Measurements from ENCODE around the gene NTM.

Gene NTM

GRCh38 chr11:132111838-132112237 lies 741.4 kb downstream of the NTM start:
- peak; percentile 94 for DNase-seq (ENCODE audit: low read depth, low spot score)
- no peak overlapping the region for H3K4me3 ChIP-seq (ENCODE audit: low read depth, low read length)
- in situ Hi-C loops (cut with HindIII; ENCODE audit: low sequenced_read_pairs): no loop called here
- TF ChIP-seq, protein P1, sequence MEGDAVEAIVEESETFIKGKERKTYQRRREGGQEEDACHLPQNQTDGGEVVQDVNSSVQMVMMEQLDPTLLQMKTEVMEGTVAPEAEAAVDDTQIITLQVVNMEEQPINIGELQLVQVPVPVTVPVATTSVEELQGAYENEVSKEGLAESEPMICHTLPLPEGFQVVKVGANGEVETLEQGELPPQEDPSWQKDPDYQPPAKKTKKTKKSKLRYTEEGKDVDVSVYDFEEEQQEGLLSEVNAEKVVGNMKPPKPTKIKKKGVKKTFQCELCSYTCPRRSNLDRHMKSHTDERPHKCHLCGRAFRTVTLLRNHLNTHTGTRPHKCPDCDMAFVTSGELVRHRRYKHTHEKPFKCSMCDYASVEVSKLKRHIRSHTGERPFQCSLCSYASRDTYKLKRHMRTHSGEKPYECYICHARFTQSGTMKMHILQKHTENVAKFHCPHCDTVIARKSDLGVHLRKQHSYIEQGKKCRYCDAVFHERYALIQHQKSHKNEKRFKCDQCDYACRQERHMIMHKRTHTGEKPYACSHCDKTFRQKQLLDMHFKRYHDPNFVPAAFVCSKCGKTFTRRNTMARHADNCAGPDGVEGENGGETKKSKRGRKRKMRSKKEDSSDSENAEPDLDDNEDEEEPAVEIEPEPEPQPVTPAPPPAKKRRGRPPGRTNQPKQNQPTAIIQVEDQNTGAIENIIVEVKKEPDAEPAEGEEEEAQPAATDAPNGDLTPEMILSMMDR (IDR thresholded peaks at IDR 0.05; ENCODE audit: low read depth, low read length): no peak

DNA sequence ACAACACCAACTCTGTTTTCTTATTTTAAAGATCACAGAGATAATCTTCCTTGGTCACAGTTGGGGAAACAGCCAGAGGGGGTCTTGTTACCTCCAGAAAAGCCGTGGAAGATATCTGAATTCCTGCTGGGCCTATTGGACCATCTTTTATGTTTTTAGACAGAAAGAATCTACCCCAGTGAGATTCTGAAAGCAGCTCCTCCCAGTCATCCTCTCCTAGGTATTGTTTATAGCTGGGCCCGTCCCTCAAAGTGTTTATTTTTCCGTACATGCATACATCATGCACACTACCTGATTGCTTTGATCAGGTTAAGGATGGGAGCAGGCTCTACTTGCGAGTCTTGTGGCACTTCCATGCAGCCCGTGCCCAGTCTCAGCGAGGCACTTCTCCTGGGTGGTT lies 742.4 kb downstream of the NTM start:
- TF ChIP-seq, protein P1 (IDR thresholded peaks at IDR 0.05; ENCODE audit: low read depth, low read length): no peak
- in situ Hi-C loops (cut with HindIII; ENCODE audit: low sequenced_read_pairs): no loop called here
- no peak for DNase-seq (ENCODE audit: low read depth, low spot score)
- no peak overlapping the region for H3K4me3 ChIP-seq (ENCODE audit: low read depth, low read length)

- TF ChIP-seq, protein P1 (IDR thresholded peaks at IDR 0.05; ENCODE audit: low read depth, low read length): peak; percentile 41
- H3K4me3 ChIP-seq (ENCODE audit: low read depth, low read length): no peak overlapping the region
- DNase-seq (ENCODE audit: low read depth, low spot score): no peak
- in situ Hi-C loops (cut with HindIII; ENCODE audit: low sequenced_read_pairs): no loop called here
Measured at GRCh38 chr11:132114185-132114584, 743.8 kb downstream of the NTM start.

- DNase-seq (ENCODE audit: low read depth, low spot score): no peak
- in situ Hi-C loops (cut with HindIII; ENCODE audit: low sequenced_read_pairs): no loop called here
- TF ChIP-seq, protein P1 (IDR thresholded peaks at IDR 0.05; ENCODE audit: low read depth, low read length): no peak
- no peak overlapping the region for H3K4me3 ChIP-seq (ENCODE audit: low read depth, low read length)
Measured at GRCh38 chr11:132114743-132115142, 744.3 kb downstream of the NTM start.

GRCh38 chr11:132115454-132115853 lies 745.0 kb downstream of the NTM start:
- in situ Hi-C loops (cut with HindIII; ENCODE audit: low sequenced_read_pairs): no loop called here
- DNase-seq (ENCODE audit: low read depth, low spot score): peak; percentile 77
- H3K4me3 ChIP-seq (ENCODE audit: low read depth, low read length): no peak overlapping the region
- TF ChIP-seq, protein P1 (IDR thresholded peaks at IDR 0.05; ENCODE audit: low read depth, low read length): no peak

DNA sequence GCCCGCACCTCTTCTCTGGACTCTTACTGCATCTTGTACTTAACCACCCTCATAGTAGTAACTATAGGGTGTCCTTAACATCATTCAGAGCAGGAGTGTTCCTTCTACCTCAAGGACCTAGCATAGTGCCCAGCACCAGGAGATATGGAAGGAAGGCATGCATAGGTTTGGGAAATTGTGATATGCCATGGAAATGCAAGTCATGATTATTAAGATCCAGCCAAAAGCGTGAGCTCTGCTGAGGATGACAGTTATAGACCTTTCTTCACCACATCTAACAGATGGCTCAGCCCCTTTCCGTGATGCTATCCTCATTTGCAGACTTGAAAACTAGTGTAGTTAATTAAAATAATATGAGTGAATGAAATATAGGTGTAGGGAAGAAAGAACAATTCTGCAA lies 746.1 kb downstream of the NTM start:
- DNase-seq (ENCODE audit: low read depth, low spot score): no peak
- TF ChIP-seq, protein P1 (IDR thresholded peaks at IDR 0.05; ENCODE audit: low read depth, low read length): no peak
- no peak overlapping the region for H3K4me3 ChIP-seq (ENCODE audit: low read depth, low read length)
- in situ Hi-C loops (cut with HindIII; ENCODE audit: low sequenced_read_pairs): no loop called here

- no peak for DNase-seq (ENCODE audit: low read depth, low spot score)
- no peak overlapping the region for H3K4me3 ChIP-seq (ENCODE audit: low read depth, low read length)
- in situ Hi-C loops (cut with HindIII; ENCODE audit: low sequenced_read_pairs): no loop called here
- TF ChIP-seq, protein P1 (IDR thresholded peaks at IDR 0.05; ENCODE audit: low read depth, low read length): no peak
Measured at GRCh38 chr11:132118661-132119060, 748.2 kb downstream of the NTM start.

Measured in astrocyte of the spinal cord (primary cell).